ENCODE measurements around the gene TLR8. TPM values are rescaled to one million over a fixed set of nuclear protein-coding genes. Genes with fewer than 3 reads are reported as not detected.

TLR8 gene
- polyA plus RNA-seq, 1 of the 3 experiments (the other 2 are of a cell fraction) = not detected

DNA sequence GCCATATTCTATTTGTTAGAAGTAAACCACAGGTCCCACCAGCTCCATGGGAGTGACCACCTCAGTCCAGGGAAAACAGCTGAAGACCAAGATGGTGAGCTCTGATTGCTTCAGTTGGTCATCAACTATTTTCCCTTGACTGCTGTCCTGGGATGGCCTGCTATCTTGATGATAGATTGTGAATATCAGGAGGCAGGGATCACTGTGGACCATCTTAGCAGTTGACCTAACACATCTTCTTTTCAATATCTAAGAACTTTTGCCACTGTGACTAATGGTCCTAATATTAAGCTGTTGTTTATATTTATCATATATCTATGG, 16.1 kb downstream of the TLR8 start:
- H3K4me1 ChIP-seq (ENCODE audit: control insufficient read depth in 1 of 2, insufficient read depth in 2 of 2, low read depth in 1 of 2, low read length in 1 of 2) = no peaks in the 10 kb centered on the region
- DNase-seq = no peak
- ChIA-PET CTCF (interaction anchor here (0.7 kb wide), 1 partner anchor 24 kb away, joined by 3 read pairs; no protein-coding TSS in a partner anchor), POLR2A (no interaction called here)
- no peaks in the 10 kb centered on the region for H3K79me2 ChIP-seq (ENCODE audit: insufficient read depth)
- H3K4me2 ChIP-seq = no peak overlapping the region
- H3K9me2 ChIP-seq = no peaks in the 10 kb centered on the region
- no peaks in the 10 kb centered on the region for H4K20me1 ChIP-seq (ENCODE audit: insufficient read depth)
- no peak for TF ChIP-seq FOSL2 (IDR thresholded peaks at IDR 0.05; ENCODE audit: borderline replicate concordance, low read depth)
- no peak for TF ChIP-seq CHD2 (IDR thresholded peaks at IDR 0.05; ENCODE audit: low read length, partially characterized antibody)
- TF ChIP-seq JUND (IDR thresholded peaks at IDR 0.05) = no peak
- TF ChIP-seq FOXM1 (IDR thresholded peaks at IDR 0.05; ENCODE audit: low read depth) = no peak
- TF ChIP-seq, protein P1, sequence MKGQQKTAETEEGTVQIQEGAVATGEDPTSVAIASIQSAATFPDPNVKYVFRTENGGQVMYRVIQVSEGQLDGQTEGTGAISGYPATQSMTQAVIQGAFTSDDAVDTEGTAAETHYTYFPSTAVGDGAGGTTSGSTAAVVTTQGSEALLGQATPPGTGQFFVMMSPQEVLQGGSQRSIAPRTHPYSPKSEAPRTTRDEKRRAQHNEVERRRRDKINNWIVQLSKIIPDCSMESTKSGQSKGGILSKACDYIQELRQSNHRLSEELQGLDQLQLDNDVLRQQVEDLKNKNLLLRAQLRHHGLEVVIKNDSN (IDR thresholded peaks at IDR 0.05; ENCODE audit: borderline replicate concordance, low read depth) = no peak
- no peak for TF ChIP-seq FOXJ3 (CRISPR knock-in tag; IDR thresholded peaks at IDR 0.05)
- no peak for TF ChIP-seq MEF2A (IDR thresholded peaks at IDR 0.05; ENCODE audit: borderline replicate concordance, low read depth)
- no peak for TF ChIP-seq TAF1 (IDR thresholded peaks at IDR 0.05; ENCODE audit: borderline replicate concordance, low read depth, low read length)
- TF ChIP-seq POLR2AphosphoS5 (IDR thresholded peaks at IDR 0.05; ENCODE audit: low read depth, low read length) = no peak
- no peak for TF ChIP-seq RXRA (IDR thresholded peaks at IDR 0.05; ENCODE audit: borderline replicate concordance, low read depth)
- TF ChIP-seq ELF1 (IDR thresholded peaks at IDR 0.05) = no peak
- TF ChIP-seq IRF3 (IDR thresholded peaks at IDR 0.05; ENCODE audit: low read depth, low read length) = no peak
- no peak for TF ChIP-seq NRF1 (IDR thresholded peaks at IDR 0.05; ENCODE audit: low read depth, low read length)
- no peak for TF ChIP-seq GABPA (IDR thresholded peaks at IDR 0.05; ENCODE audit: low read depth)
- no peak for TF ChIP-seq SIN3A (IDR thresholded peaks at IDR 0.05; ENCODE audit: borderline replicate concordance, low read depth, low read length)
- H3K9me3 ChIP-seq = no peaks in the 10 kb centered on the region
- no peak overlapping the region for H2AFZ ChIP-seq (ENCODE audit: low read depth)
- no peak overlapping the region for H3K9ac ChIP-seq
- peaks cover 22% of the 10 kb centered on the region; the same call in 1 of the 2 replicates for H3K27me3 ChIP-seq (ENCODE audit: insufficient read depth)
- no peak overlapping the region for H3K4me3 ChIP-seq (ENCODE audit: low read depth in 2 of 2, low read length in 1 of 2)
- H3K36me3 ChIP-seq (replicated peaks in 1 of 2; ENCODE audit: control insufficient read depth in 1 of 2, insufficient read depth in 2 of 2, low read length in 1 of 2) = no peaks in the 10 kb centered on the region
- H3K27ac ChIP-seq (ENCODE audit: low read depth in 2 of 2, low read length in 1 of 2) = no peak overlapping the region
- no peaks in the 10 kb centered on the region for H3F3A ChIP-seq (replicated peaks; ENCODE audit: insufficient read depth)

DNA sequence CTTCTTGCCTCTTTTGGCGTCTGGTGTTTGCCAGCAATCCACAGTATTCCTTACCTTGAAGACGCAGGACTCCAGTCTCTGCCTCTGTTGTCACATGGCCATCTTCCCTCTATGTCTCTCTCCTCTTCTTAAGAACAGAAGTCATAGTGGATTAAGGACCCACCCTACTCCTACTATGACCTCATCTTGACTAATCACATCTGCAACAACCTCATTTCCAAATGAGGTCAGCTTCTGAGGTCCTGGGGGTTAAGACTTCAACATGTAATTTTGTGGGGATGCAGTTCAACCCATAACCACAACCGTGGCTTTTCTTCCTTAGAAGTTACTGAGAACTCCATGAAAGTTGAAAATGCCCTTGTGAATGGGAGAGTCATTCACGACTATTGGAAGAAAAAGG, 23.3 kb downstream of the TLR8 start:
- ChIA-PET CTCF (interaction anchor here (1.5 kb wide), 1 partner anchor 16 kb away, joined by 8 read pairs; no protein-coding TSS in a partner anchor), POLR2A (no interaction called here)
- TF ChIP-seq TEAD4 (IDR thresholded peaks at IDR 0.05; ENCODE audit: borderline replicate concordance, insufficient read depth) (no peak), NFIC (IDR thresholded peaks at IDR 0.05; ENCODE audit: borderline replicate concordance) (no peak), MEF2A (IDR thresholded peaks at IDR 0.05; ENCODE audit: borderline replicate concordance, low read depth) (no peak), FOXJ3 (CRISPR knock-in tag; IDR thresholded peaks at IDR 0.05) (no peak), TAF1 (IDR thresholded peaks at IDR 0.05; ENCODE audit: borderline replicate concordance, low read depth, low read length) (no peak), MXI1 (IDR thresholded peaks at IDR 0.05; ENCODE audit: low read depth, low read length) (no peak)
- TF ChIP-seq, protein P2, sequence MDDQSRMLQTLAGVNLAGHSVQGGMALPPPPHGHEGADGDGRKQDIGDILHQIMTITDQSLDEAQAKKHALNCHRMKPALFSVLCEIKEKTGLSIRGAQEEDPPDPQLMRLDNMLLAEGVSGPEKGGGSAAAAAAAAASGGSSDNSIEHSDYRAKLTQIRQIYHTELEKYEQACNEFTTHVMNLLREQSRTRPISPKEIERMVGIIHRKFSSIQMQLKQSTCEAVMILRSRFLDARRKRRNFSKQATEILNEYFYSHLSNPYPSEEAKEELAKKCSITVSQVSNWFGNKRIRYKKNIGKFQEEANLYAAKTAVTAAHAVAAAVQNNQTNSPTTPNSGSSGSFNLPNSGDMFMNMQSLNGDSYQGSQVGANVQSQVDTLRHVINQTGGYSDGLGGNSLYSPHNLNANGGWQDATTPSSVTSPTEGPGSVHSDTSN (IDR thresholded peaks at IDR 0.05) = no peak
- no peaks in the 10 kb centered on the region for H3K36me3 ChIP-seq (replicated peaks in 1 of 2; ENCODE audit: control insufficient read depth in 1 of 2, insufficient read depth in 2 of 2, low read length in 1 of 2)
- no peaks in the 10 kb centered on the region for H3K79me2 ChIP-seq (ENCODE audit: insufficient read depth)
- H2AFZ ChIP-seq (ENCODE audit: low read depth) = no peak overlapping the region
- no peak for DNase-seq
- no peaks in the 10 kb centered on the region for H3F3A ChIP-seq (replicated peaks; ENCODE audit: insufficient read depth)
- no peak overlapping the region for H3K27ac ChIP-seq (ENCODE audit: low read depth in 2 of 2, low read length in 1 of 2)
- WGBS (ENCODE audit: low lambda C conversion rate) = 37% methylated on average over 4 of the region's 4 CpGs
- H3K27me3 ChIP-seq (ENCODE audit: insufficient read depth) = no peaks in the 10 kb centered on the region; the same call in 1 of the 2 replicates
- no peak overlapping the region for H3K4me2 ChIP-seq
- H3K4me1 ChIP-seq (ENCODE audit: control insufficient read depth in 1 of 2, insufficient read depth in 2 of 2, low read depth in 1 of 2, low read length in 1 of 2) = no peaks in the 10 kb centered on the region
- no peak overlapping the region for H3K4me3 ChIP-seq (ENCODE audit: low read depth in 2 of 2, low read length in 1 of 2)
- H3K9ac ChIP-seq = no peak overlapping the region
- H3K9me3 ChIP-seq = no peaks in the 10 kb centered on the region
- no peaks in the 10 kb centered on the region for H4K20me1 ChIP-seq (ENCODE audit: insufficient read depth)
- H3K9me2 ChIP-seq = no peaks in the 10 kb centered on the region

Measured in SK-N-SH (cell line).